A673 (cell line): ENCODE results near the gene FGF11. TPM values are rescaled to one million over a fixed set of nuclear protein-coding genes. Genes with fewer than 3 reads are reported as not detected.
A peak's percentile ranks its signal among the peaks of the same experiment; 100 is the strongest.

Experiments used
- BruUV-seq: library from RNA; stranded (reverse); fragments of 400-500 nt; replicated peaks from 2 replicates; lab custom pipeline; 2021; lab: Mats Ljungman, UMichigan
- CTCF ChIA-PET: fragments of 300-600 bp; sonication (Branson Sonifier 250); formaldehyde crosslinking; loops from one replicate; lab custom pipeline; 2022; ENCODE audit warnings: antibody characterized with exemption; lab: Charles Lee
- POLR2A ChIA-PET: fragments of 300-600 bp; sonication (Branson Sonifier 250); formaldehyde crosslinking; loops from one replicate; lab custom pipeline; 2022; ENCODE audit warnings: antibody characterized with exemption; ENCODE audit not compliant: low non-redundant PET; lab: Charles Lee
- DNase-seq: peaks from one replicate; pipeline ENCODE4 v3.0.0-alpha.2; 2015; ENCODE audit warnings: low spot score
- H3K27ac ChIP-seq: fragments of 200-600 bp; sonication (generic); 2 replicates; pipeline ENCODE4 v1.5.1; 2016; ENCODE audit warnings: mixed run types, low read depth, mild to moderate bottlenecking, mixed read lengths, antibody characterized with exemption, low read length; ENCODE audit not compliant: poor library complexity, severe bottlenecking
- H3K27me3 ChIP-seq: fragments of 200-600 bp; sonication (generic); replicated peaks from 2 replicates; pipeline ENCODE4 v1.6.1; 2017; ENCODE audit warnings: mixed run types, low read depth, mild to moderate bottlenecking, mixed read lengths, antibody characterized with exemption, low read length; ENCODE audit not compliant: insufficient read depth, poor library complexity
- H3K36me3 ChIP-seq: fragments of 200-600 bp; sonication (generic); 2 replicates; pipeline ENCODE4 v1.6.1; 2016; ENCODE audit warnings: mixed run types, mild to moderate bottlenecking, mixed read lengths, antibody characterized with exemption, low read length; ENCODE audit not compliant: insufficient read depth, poor library complexity, severe bottlenecking
- H3K4me1 ChIP-seq: fragments of 200-600 bp; sonication (generic); 2 replicates; pipeline ENCODE4 v1.6.1; 2017; ENCODE audit warnings: mixed run types, mild to moderate bottlenecking, mixed read lengths, antibody characterized with exemption, low read length; ENCODE audit not compliant: insufficient read depth, poor library complexity, severe bottlenecking
- H3K4me3 ChIP-seq: fragments of 200-600 bp; sonication (generic); 2 replicates; pipeline ENCODE4 v1.5.1; 2016; ENCODE audit warnings: low read depth, mixed run types, mild to moderate bottlenecking, mixed read lengths, low read length; ENCODE audit not compliant: poor library complexity, severe bottlenecking
- H3K9me3 ChIP-seq: fragments of 200-600 bp; sonication (generic); 2 replicates; pipeline ENCODE4 v1.6.1; 2016; ENCODE audit warnings: mixed run types, low read depth, mild to moderate bottlenecking, mixed read lengths, antibody characterized with exemption, low read length; ENCODE audit not compliant: poor library complexity, severe bottlenecking
- CTCF ChIP-seq: fragments of 300-800, 200-600 bp; sonication (generic); conservative IDR thresholded peaks from 2 replicates; pipeline ENCODE4 v1.5.1; 2017; ENCODE audit warnings: low read depth, mild to moderate bottlenecking, antibody characterized with exemption, low read length, moderate library complexity, mixed read lengths
- EZH2 ChIP-seq: fragments of 200-600 bp; sonication (generic); IDR thresholded peaks from 2 replicates; pipeline ENCODE4 v1.6.1; 2017; ENCODE audit warnings: borderline replicate concordance, low read depth, mild to moderate bottlenecking, mixed read lengths, antibody characterized with exemption, low read length; ENCODE audit not compliant: poor library complexity, severe bottlenecking
- intact Hi-C: fragments of 100-400 bp; cut with micrococcal nuclease; formaldehyde crosslinking; loops from one replicate; pipeline ENCODE4 v1.10.0; 2022; ENCODE audit not compliant: unreplicated experiment
- total RNA-seq: library from RNA; stranded (reverse); gene quantifications from 2 replicates; pipeline ENCODE4 v1.2.3, GENCODE V29; 2021

Gene FGF11
- total RNA-seq, 1 experiment from 2014 or later, result 18.2 TPM

GRCh38 chr17:7403727-7403976 is 35.7 kb upstream of the FGF11 start:
- Histone ChIP-seq H3K4me1 (peaks cover 17% of the 10 kb centered on the region), H3K36me3 (no peaks in the 10 kb centered on the region), H3K9me3 (no peaks in the 10 kb centered on the region), H3K27me3 (no peaks in the 10 kb centered on the region), H3K4me3 (peak overlapping the region; percentile 61), H3K27ac (peak overlapping the region; percentile 81)
- no peak for DNase-seq
- CTCF ChIA-PET, result interaction anchor here (0.6 to 1.5 kb wide), 9 partner anchors 9 to 458 kb away, joined by 3 to 7 read pairs (median 4); partner anchors contain the start of genes GABARAP and PLSCR3
- TF ChIP-seq EZH2 (no peak), CTCF (no peak)
- intact Hi-C loops, result no loop called here
- POLR2A ChIA-PET, result interaction anchor here (0.8 to 1.3 kb wide), 2 partner anchors 32 to 74 kb away, joined by 4 to 5 read pairs; partner anchors contain the start of genes NEURL4 and TMEM102
- BruUV-seq, result no TSS peak

GRCh38 chr17:7403977-7404736 is 35.2 kb upstream of the FGF11 start, which contains the start of gene TMEM256:
Gene TMEM256, minus strand, starts transcription at chr17:7404097. Its CDS starts 13 bp downstream, at chr17:7404084.
- intact Hi-C loops, result loop anchor here (1.0 kb wide), 1 partner anchor 31 kb away; the partner anchor contains the start of gene TMEM102
- Histone ChIP-seq H3K27me3 (no peaks in the 10 kb centered on the region), H3K4me3 (peak within 1 kb of the TSS; percentile 61), H3K27ac (peak within 1 kb of the TSS; percentile 87), H3K9me3 (no peaks in the 10 kb centered on the region), H3K36me3 (no peaks in the 10 kb centered on the region), H3K4me1 (peaks cover 17% of the 10 kb centered on the region)
- ChIA-PET CTCF (interaction anchor here (0.6 to 1.5 kb wide), 10 partner anchors 10 to 458 kb away, joined by 3 to 7 read pairs (median 4); partner anchors contain the start of genes GABARAP and PLSCR3), POLR2A (interaction anchor here (0.6 to 1.3 kb wide), 5 partner anchors 10 to 438 kb away, joined by 3 to 8 read pairs (median 4); partner anchors contain the start of genes NEURL4, PLSCR3 and TMEM102)
- BruUV-seq, result no TSS peak
- TF ChIP-seq EZH2 (no peak), CTCF (no peak)
- peak; percentile 100 for DNase-seq

DNA sequence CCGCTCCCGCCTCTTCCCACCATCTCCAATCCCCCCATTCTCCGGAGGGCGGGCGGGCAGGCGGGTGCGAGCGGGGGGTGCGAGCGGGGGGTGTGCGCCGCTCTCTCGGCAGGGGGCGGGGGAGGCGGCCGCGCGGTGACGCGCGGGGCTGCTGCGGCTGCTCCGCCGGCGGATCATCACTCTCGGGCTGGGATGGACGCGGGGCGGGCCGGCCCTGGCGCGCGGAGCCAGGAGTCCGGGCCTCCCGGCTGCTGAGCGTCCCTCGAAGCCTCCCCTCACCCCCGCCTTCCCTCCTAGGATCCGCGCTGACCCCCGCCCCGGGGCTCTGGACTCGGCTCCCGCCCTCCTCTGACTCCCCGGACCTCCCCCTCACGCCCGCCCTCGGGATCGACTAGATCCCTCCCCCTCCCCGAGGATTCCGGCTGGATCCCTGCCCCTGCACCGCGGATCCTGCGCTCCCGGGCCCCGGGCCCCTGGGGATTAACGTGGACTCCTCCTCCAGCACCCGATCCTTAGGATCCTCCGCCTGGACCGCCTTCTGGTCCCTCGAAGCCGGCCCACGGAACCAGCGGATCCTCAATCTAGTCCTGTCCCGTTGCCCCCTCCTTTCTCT is 34.5 kb upstream of the FGF11 start:
- Histone ChIP-seq H3K9me3 (no peaks in the 10 kb centered on the region), H3K27me3 (no peaks in the 10 kb centered on the region), H3K4me1 (peaks cover 17% of the 10 kb centered on the region), H3K27ac (peak overlapping the region; percentile 87), H3K36me3 (peaks cover 6% of the 10 kb centered on the region), H3K4me3 (peak overlapping the region; percentile 61)
- TF ChIP-seq EZH2 (no peak), CTCF (no peak)
- DNase-seq, result peak; percentile 48
- intact Hi-C loops, result loop anchor here (1.0 kb wide), 1 partner anchor 30 kb away; the partner anchor contains the start of gene TMEM102
- ChIA-PET POLR2A (interaction anchor here (0.6 to 0.8 kb wide), 3 partner anchors 11 to 221 kb away, joined by 3 to 4 read pairs (median 4); partner anchors contain the start of genes NEURL4 and PLSCR3), CTCF (interaction anchor here (0.6 to 1.5 kb wide), 6 partner anchors 10 to 162 kb away, joined by 3 to 7 read pairs (median 4); partner anchors contain the start of genes GABARAP and PLSCR3)
- TSS peak; percentile 37 for BruUV-seq
